Right lobe of liver (tissue), 6 donors: ENCODE measurements around the gene BAG2. TPM values are rescaled to one million over a fixed set of nuclear protein-coding genes. Genes with fewer than 3 reads are reported as not detected.

Experiments
- ATAC-seq, 4 donors: fragments of 200-7000 bp; cut with Tn5 transposase; one replicate each; pipeline ENCODE4 v1.9.1; 2020; ENCODE audit warnings: mild to moderate bottlenecking in 4 of 4, moderate library complexity in 4 of 4
- DNase-seq, 3 donors: peaks; one replicate each; pipeline ENCODE4 v3.0.0-alpha.2; 2020
- H3K27ac ChIP-seq, 3 donors: fragments of 200-600 bp; one replicate each; pipeline ENCODE4 v1.8.0; 2022
- H3K27me3 ChIP-seq, 2 donors: fragments of 200-600 bp; one replicate each; pipeline ENCODE4 v1.8.0; 2022
- H3K36me3 ChIP-seq, 4 donors: fragments of 200-600 bp; sonication (generic) in 1 of 4; one replicate each; pipeline versions ENCODE4 v1.5.1 to v1.8.0; 2017 to 2022; ENCODE audit warnings: control low read depth in 1 of 4
- H3K4me1 ChIP-seq, 4 donors: fragments of 200-600 bp; sonication (generic) in 1 of 4; one replicate each; pipeline versions ENCODE4 v1.5.1 to v1.8.0; 2017 to 2022; ENCODE audit warnings: control low read depth in 1 of 4
- H3K4me3 ChIP-seq, 3 donors: fragments of 200-600 bp; one replicate each; pipeline ENCODE4 v1.8.0; 2022
- H3K9me3 ChIP-seq, 4 donors: fragments of 200-600 bp; sonication (generic) in 1 of 4; one replicate each; pipeline versions ENCODE4 v1.5.1 to v1.8.0; 2017 to 2022; ENCODE audit warnings: control low read depth in 1 of 4
- CTCF ChIP-seq, 4 donors: fragments of 200-600 bp in 3 of 4; fragments of 450-650 bp in 1 of 4; IDR thresholded peaks; one replicate each; pipeline versions ENCODE4 v1.5.1 to v1.8.0; 2016 to 2022; ENCODE audit warnings: antibody characterized with exemption in 4 of 4, mild to moderate bottlenecking in 2 of 4
- POLR2A ChIP-seq: fragments of 450-650 bp; IDR thresholded peaks from one replicate; pipeline ENCODE4 v1.6.1; 2017; ENCODE audit warnings: antibody characterized with exemption, mild to moderate bottlenecking
- WGBS: methylation state at CpG from one replicate; pipeline ENCODE4 v1.1.6; 2018; ENCODE audit warnings: low coverage, low lambda C conversion rate; ENCODE audit not compliant: insufficient coverage; ENCODE audit errors: missing lambda C conversion rate; 5-methylcytosine and 5-hydroxymethylcytosine counted together
- intact Hi-C, 2 donors: fragments of 100-400 bp; cut with DNase I; formaldehyde crosslinking; loops; one replicate each; pipeline versions ENCODE4 v1.11.2 to v1.14.1; 2022
- total RNA-seq, 6 experiments: library from RNA; depleted of rRNA in 2 of 6; stranded (reverse); fragments of >200 nt in 2 of 6; fragmentation: NEBNext Ultra II Directional in 3 of 6; extraction: Animal tissue kit (Norgen Biotek cat#: 25700) in 3 of 6; gene quantifications; one replicate each; pipeline versions ENCODE4 v1.1.0 to v1.2.4, GENCODE V29; 2016 to 2023
- donor health status: DM: no; HTN: yes; CAD: no.
- donor health status: DM: no; HTN: no; CAD: no.
- donor health status: DM: no; HTN: no; CAD: no.
- donor health status: DM: no; HTN: yes; CAD: no.
- donor health status: DM: no; HTN: yes; CAD: no.

The BAG2 gene
- total RNA-seq, 6 experiments from 2014 or later: 2.8 to 6.2 (median 4.3) TPM

- 66% methylated on average over 2 of the region's 2 CpGs for WGBS
- no peaks in the 10 kb centered on the region for H3K36me3 ChIP-seq
- H3K27ac ChIP-seq: no peak overlapping the region
- DNase-seq (no peak), ATAC-seq (peak in 1 of 4 donors; percentile 43)
- TF ChIP-seq CTCF (IDR thresholded peaks at IDR 0.05): peak in 3 of 4 donors; percentile 25 to 31 (median 27)
- no peak for TF ChIP-seq POLR2A
- peaks cover 0 to 2% (median 0%) of the 10 kb centered on the region in 4 donors for H3K4me1 ChIP-seq
- H3K4me3 ChIP-seq: no peak overlapping the region
- intact Hi-C loops: no loop called here
- H3K9me3 ChIP-seq: no peaks in the 10 kb centered on the region
- H3K27me3 ChIP-seq: no peaks in the 10 kb centered on the region
Observed at GRCh38 chr6:57190140-57190539, 18.0 kb downstream of the BAG2 start.

DNA sequence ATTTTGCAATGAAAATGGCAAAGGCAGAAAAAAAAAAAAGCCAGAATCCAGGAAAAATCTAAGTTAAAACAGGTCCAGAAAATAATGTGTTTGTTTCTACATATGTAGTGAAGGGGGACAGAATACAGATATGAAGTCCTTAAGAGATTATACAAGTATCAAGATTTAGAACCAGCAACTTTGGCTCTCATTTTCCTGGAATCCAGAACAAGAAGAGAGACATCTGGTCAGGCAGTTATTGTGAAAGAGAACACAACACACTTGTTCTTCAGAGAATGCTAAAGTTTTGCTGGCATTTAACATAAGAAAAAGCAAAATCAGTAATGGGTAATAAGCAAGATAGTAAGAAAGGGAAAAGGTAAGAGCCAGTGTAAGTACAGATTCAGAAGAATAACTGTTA lies 21.1 kb downstream of the BAG2 start:
- Histone ChIP-seq H3K4me3 (no peak overlapping the region), H3K27me3 (no peaks in the 10 kb centered on the region), H3K9me3 (no peaks in the 10 kb centered on the region), H3K36me3 (no peaks in the 10 kb centered on the region), H3K27ac (no peak overlapping the region), H3K4me1 (peaks cover 0 to 2% (median 0%) of the 10 kb centered on the region in 4 donors)
- intact Hi-C loops: no loop called here
- ATAC-seq: no peak
- no peak for TF ChIP-seq POLR2A
- no peak for TF ChIP-seq CTCF (IDR thresholded peaks at IDR 0.05)
- DNase-seq: no peak

DNA sequence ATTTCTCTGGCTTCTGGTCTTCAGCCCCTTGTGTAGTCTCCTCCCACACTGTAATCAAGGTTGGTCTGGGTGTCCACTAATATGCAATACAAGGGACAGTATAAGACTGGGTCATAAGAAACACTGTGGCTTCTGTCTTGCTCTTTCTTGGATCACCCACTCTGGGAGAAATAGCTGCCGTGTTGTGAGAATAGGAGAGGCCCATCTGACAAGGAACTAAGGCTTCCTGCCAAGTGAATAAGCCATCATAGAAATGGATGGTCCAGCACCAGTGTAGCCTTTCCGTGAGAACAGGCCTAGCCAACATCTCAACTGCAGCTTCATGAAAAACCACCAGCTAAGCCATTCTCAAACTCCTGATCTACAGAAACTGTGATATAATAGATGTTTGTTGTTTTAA lies 23.3 kb downstream of the BAG2 start:
- TF ChIP-seq CTCF (IDR thresholded peaks at IDR 0.05) (no peak), POLR2A (no peak)
- no peaks in the 10 kb centered on the region for H3K9me3 ChIP-seq
- H3K4me3 ChIP-seq: no peak overlapping the region
- H3K36me3 ChIP-seq: no peaks in the 10 kb centered on the region
- intact Hi-C loops: no loop called here
- WGBS: 92% methylated on average over 2 of the region's 2 CpGs
- DNase-seq (no peak), ATAC-seq (no peak)
- no peak overlapping the region for H3K27ac ChIP-seq
- H3K27me3 ChIP-seq: no peaks in the 10 kb centered on the region
- no peaks in the 10 kb centered on the region for H3K4me1 ChIP-seq

- DNase-seq (no peak), ATAC-seq (peak in 1 of 4 donors; percentile 12)
- TF ChIP-seq CTCF (IDR thresholded peaks at IDR 0.05): no peak
- TF ChIP-seq POLR2A: no peak
- Histone ChIP-seq H3K9me3 (no peaks in the 10 kb centered on the region), H3K4me1 (no peaks in the 10 kb centered on the region), H3K36me3 (no peaks in the 10 kb centered on the region), H3K27me3 (no peaks in the 10 kb centered on the region), H3K4me3 (no peak overlapping the region), H3K27ac (no peak overlapping the region)
- intact Hi-C loops: no loop called here
- WGBS: 83% methylated on average over 3 of the region's 6 CpGs
Observed at GRCh38 chr6:57198926-57199636, 27.0 kb downstream of the BAG2 start.

DNA sequence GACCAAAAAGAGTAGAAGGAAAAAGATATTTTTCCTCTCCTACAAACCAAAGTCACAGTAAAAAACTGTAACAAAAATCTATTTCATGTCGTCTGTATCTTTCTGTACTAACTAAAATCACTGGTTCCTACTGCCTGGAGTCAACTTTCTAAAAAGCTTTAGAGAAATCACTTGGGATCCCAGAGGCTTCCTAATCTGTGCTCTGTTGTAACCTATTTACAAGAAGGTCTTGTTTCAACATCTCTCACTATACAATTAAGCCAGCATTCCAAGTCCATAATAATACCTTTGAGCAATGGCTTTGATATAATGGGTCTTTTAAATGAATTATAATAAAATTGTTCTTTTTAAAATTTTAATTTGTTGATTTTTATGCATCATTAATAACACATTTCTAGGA lies 29.6 kb downstream of the BAG2 start:
- no peaks in the 10 kb centered on the region for H3K9me3 ChIP-seq
- H3K27ac ChIP-seq: no peak overlapping the region
- no peak for DNase-seq
- no peak overlapping the region for H3K4me3 ChIP-seq
- H3K4me1 ChIP-seq: no peaks in the 10 kb centered on the region
- H3K27me3 ChIP-seq: no peaks in the 10 kb centered on the region
- H3K36me3 ChIP-seq: no peaks in the 10 kb centered on the region
- 63% methylated on average over 1 of the region's 1 CpG for WGBS
- no peak for TF ChIP-seq POLR2A
- TF ChIP-seq CTCF (IDR thresholded peaks at IDR 0.05): no peak
- intact Hi-C loops: no loop called here
- no peak for ATAC-seq
